B cell (primary cell): Measurements from ENCODE around the gene COQ7. TPM values are rescaled to one million over a fixed set of nuclear protein-coding genes. Genes with fewer than 3 reads are reported as not detected.

Experiments
- ATAC-seq: fragments of 200-7000 bp; cut with Tn5 transposase; one replicate; pipeline ENCODE4 v1.10.0; 2021; ENCODE audit warnings: low read depth, mild to moderate bottlenecking, moderate number of reproducible peaks, moderate library complexity
- CTCF ChIA-PET: fragments of 350-600 bp; sonication (Branson Sonifier 250); formaldehyde crosslinking; loops from one replicate; lab custom pipeline; 2021; ENCODE audit warnings: antibody characterized with exemption, inconsistent platforms; lab: Charles Lee
- POLR2A ChIA-PET: fragments of 350-600 bp; sonication (Branson Sonifier 250); formaldehyde crosslinking; loops from one replicate; lab custom pipeline; 2021; ENCODE audit warnings: antibody characterized with exemption; lab: Charles Lee
- DNase-seq: peaks from one replicate; pipeline ENCODE4 v3.0.0; 2013
- H2AFZ ChIP-seq: 2 replicates; pipeline ENCODE4 v1.6.1; 2012; ENCODE audit warnings: mild to moderate bottlenecking, low read depth, low read length; ENCODE audit not compliant: insufficient read depth, poor library complexity, severe bottlenecking
- H3K27ac ChIP-seq, 2 donors: 1 replicate in 1 of 2; 2 replicates in 1 of 2; pipeline ENCODE4 v1.5.1; 2012 to 2013; ENCODE audit warnings: low read length in 2 of 2, mild to moderate bottlenecking in 2 of 2, moderate library complexity in 1 of 2
- H3K27me3 ChIP-seq, 4 experiments: fragments of 200-600 bp in 1 of 4; sonication (generic) in 1 of 4; replicated peaks in 1 of 4; 1 replicate in 2 of 4; 2 replicates in 2 of 4; pipeline versions ENCODE4 v1.6.1 to v1.7.0; 2013 to 2016; ENCODE audit warnings: low read length in 3 of 4, mild to moderate bottlenecking in 2 of 4, mixed read lengths in 1 of 4, moderate library complexity in 1 of 4; ENCODE audit not compliant: insufficient read depth in 4 of 4, control insufficient read depth in 3 of 4; ENCODE audit errors: control extremely low read depth in 1 of 4
- H3K36me3 ChIP-seq, 2 experiments: replicated peaks in 1 of 2; 1 replicate in 1 of 2; 2 replicates in 1 of 2; pipeline versions ENCODE4 v1.6.1 to v1.7.1; 2013; ENCODE audit warnings: low read length in 1 of 2; ENCODE audit not compliant: insufficient read depth in 2 of 2, control insufficient read depth in 1 of 2; ENCODE audit errors: control extremely low read depth in 1 of 2, extremely low read depth in 1 of 2
- H3K4me1 ChIP-seq, 2 donors: fragments of 200-600 bp in 1 of 2; sonication (generic) in 1 of 2; 1 replicate in 1 of 2; 2 replicates in 1 of 2; pipeline versions ENCODE4 v1.5.1 to v1.6.1; 2013 to 2017; ENCODE audit warnings: low read length in 2 of 2; ENCODE audit not compliant: control insufficient read depth in 2 of 2, insufficient read depth in 2 of 2
- H3K4me2 ChIP-seq: replicated peaks from 2 replicates; pipeline ENCODE3; 2012; ENCODE audit warnings: mild to moderate bottlenecking, low read depth, low read length; ENCODE audit not compliant: poor library complexity, severe bottlenecking
- H3K4me3 ChIP-seq, 5 experiments: fragments of 200-600 bp in 1 of 5; sonication (generic) in 1 of 5; 1 replicate in 3 of 5; 2 replicates in 2 of 5; pipeline versions ENCODE4 v1.5.1 to v1.7.0; 2011 to 2016; ENCODE audit warnings: low read length in 4 of 5, mild to moderate bottlenecking in 4 of 5, low read depth in 2 of 5, control low read depth in 1 of 5, moderate library complexity in 1 of 5; ENCODE audit not compliant: insufficient read depth in 1 of 5; ENCODE audit errors: control extremely low read depth in 1 of 5, extremely low read depth in 1 of 5
- H3K79me2 ChIP-seq: fragments of 200-600 bp; sonication (generic); one replicate; pipeline ENCODE4 v1.6.0; 2016; ENCODE audit warnings: low read length; ENCODE audit not compliant: control insufficient read depth, insufficient read depth
- H3K9ac ChIP-seq: fragments of 200-600 bp; sonication (generic); 2 replicates; pipeline ENCODE4 v1.6.1; 2017; ENCODE audit warnings: mild to moderate bottlenecking, low read length, moderate library complexity
- H3K9me3 ChIP-seq, 3 donors: one replicate each; pipeline versions ENCODE4 v1.6.1 to v1.7.1; 2013; ENCODE audit warnings: low read length in 2 of 3; ENCODE audit not compliant: control insufficient read depth in 2 of 3, insufficient read depth in 1 of 3; ENCODE audit errors: control extremely low read depth in 1 of 3
- H4K20me1 ChIP-seq: 2 replicates; pipeline ENCODE4 v1.6.0; 2012; ENCODE audit warnings: mild to moderate bottlenecking, low read length; ENCODE audit not compliant: insufficient read depth, control insufficient read depth, poor library complexity, severe bottlenecking
- H3K27ac Mint-ChIP-seq: one replicate; pipeline ENCODE4 v1.8.0; 2021; ENCODE audit warnings: mixed read lengths
- H3K27me3 Mint-ChIP-seq: one replicate; pipeline ENCODE4 v1.8.0; 2021; ENCODE audit warnings: mixed read lengths
- H3K4me1 Mint-ChIP-seq: one replicate; pipeline ENCODE4 v1.8.0; 2021; ENCODE audit warnings: mixed read lengths
- H3K4me3 Mint-ChIP-seq: one replicate; pipeline ENCODE4 v1.8.0; 2021; ENCODE audit warnings: mixed read lengths
- H3K9me3 Mint-ChIP-seq: one replicate; pipeline ENCODE4 v1.8.0; 2022; ENCODE audit warnings: mixed read lengths; ENCODE audit not compliant: insufficient read depth
- CTCF ChIP-seq: fragments of 200-600 bp; IDR thresholded peaks from one replicate; pipeline ENCODE4 v1.8.0; 2022; ENCODE audit warnings: antibody characterized with exemption, mild to moderate bottlenecking
- EZH2 ChIP-seq: IDR thresholded peaks from 2 replicates; pipeline ENCODE4 v1.6.1; 2012; ENCODE audit warnings: borderline replicate concordance, low read depth, mild to moderate bottlenecking, moderate library complexity, low read length; ENCODE audit not compliant: insufficient read depth, poor library complexity, severe bottlenecking
- WGBS: methylation state at CpG from one replicate; pipeline ENCODE4 v1.1.5; 2013; ENCODE audit warnings: missing lambda C conversion rate; ENCODE audit not compliant: insufficient coverage; 5-methylcytosine and 5-hydroxymethylcytosine counted together
- intact Hi-C: fragments of 100-400 bp; cut with micrococcal nuclease; formaldehyde crosslinking; loops from one replicate; pipeline ENCODE4 v1.10.0; 2022
- polyA plus RNA-seq: library from polyadenylated mRNA; depleted of rRNA; stranded (reverse); fragments of >200 nt; gene quantifications from 2 replicates; pipeline ENCODE4 v1.2.3, GENCODE V29; 2012
- total RNA-seq, 2 donors: library from RNA; stranded (reverse); fragments of 120-200 nt in 1 of 2; gene quantifications; 1 replicate in 1 of 2; 2 replicates in 1 of 2; pipeline versions ENCODE4 v1.2.3 to v1.2.4, GENCODE V29; 2013 to 2022

Gene COQ7
- total and polyA plus RNA-seq, 2 donors (not counting 1 experiment from before 2014, with no cell fraction given), result 8.1 to 19.4 TPM

GRCh38 chr16:19068237-19068815, 912 bp downstream of the COQ7 start:
- ChIA-PET CTCF (interaction anchor here (1.2 to 2.5 kb wide), 5 partner anchors 17 to 456 kb away, joined by 3 to 8 read pairs (median 5); partner anchors contain the start of gene ARL6IP1), POLR2A (interaction anchor here (0.7 to 1.7 kb wide), 5 partner anchors 13 to 487 kb away, joined by 3 to 11 read pairs (median 7); partner anchors contain the start of genes RPS15A and VPS35L)
- Histone ChIP-seq H4K20me1 (no peaks in the 10 kb centered on the region), H3K27ac (peak overlapping the region; percentile 99 to 100), H3K79me2 (peaks cover 4% of the 10 kb centered on the region), H3K4me2 (peak overlapping the region; percentile 84), H3K9ac (peak overlapping the region; percentile 98), H3K4me3 (peak overlapping the region; percentile 78 to 91 (median 79)), H3K36me3 (peaks cover 1 to 2% of the 10 kb centered on the region in 2 experiments), H3K27me3 (no peaks in the 10 kb centered on the region), H3K4me1 (peaks cover 8 to 14% of the 10 kb centered on the region in 2 donors), H2AFZ (peak overlapping the region; percentile 87), H3K9me3 (no peaks in the 10 kb centered on the region)
- H3K27me3 Mint-ChIP-seq, result peaks cover 4% of the 10 kb centered on the region
- H3K4me1 Mint-ChIP-seq, result peaks cover 14% of the 10 kb centered on the region
- ATAC-seq, result no peak
- DNase-seq, result peak; percentile 41
- H3K4me3 Mint-ChIP-seq, result peak overlapping the region; percentile 91
- peak overlapping the region; percentile 99 for H3K27ac Mint-ChIP-seq
- WGBS, result 43% methylated on average over 15 of the region's 19 CpGs
- no peaks in the 10 kb centered on the region for H3K9me3 Mint-ChIP-seq
- no peak for TF ChIP-seq EZH2
- no peak for TF ChIP-seq CTCF
- intact Hi-C loops, result loop anchor here (5.0 kb wide), 1 partner anchor 99 kb away; the partner anchor contains the start of gene SYT17
